ENCODE results near the gene CSRP2. TPM values are rescaled to one million over a fixed set of nuclear protein-coding genes. Genes with fewer than 3 reads are reported as not detected.
A peak's percentile ranks its signal among the peaks of the same experiment; 100 is the strongest.

The CSRP2 gene
- total RNA-seq, 2 experiments from 2014 or later = 1.8 to 2.0 TPM

DNA sequence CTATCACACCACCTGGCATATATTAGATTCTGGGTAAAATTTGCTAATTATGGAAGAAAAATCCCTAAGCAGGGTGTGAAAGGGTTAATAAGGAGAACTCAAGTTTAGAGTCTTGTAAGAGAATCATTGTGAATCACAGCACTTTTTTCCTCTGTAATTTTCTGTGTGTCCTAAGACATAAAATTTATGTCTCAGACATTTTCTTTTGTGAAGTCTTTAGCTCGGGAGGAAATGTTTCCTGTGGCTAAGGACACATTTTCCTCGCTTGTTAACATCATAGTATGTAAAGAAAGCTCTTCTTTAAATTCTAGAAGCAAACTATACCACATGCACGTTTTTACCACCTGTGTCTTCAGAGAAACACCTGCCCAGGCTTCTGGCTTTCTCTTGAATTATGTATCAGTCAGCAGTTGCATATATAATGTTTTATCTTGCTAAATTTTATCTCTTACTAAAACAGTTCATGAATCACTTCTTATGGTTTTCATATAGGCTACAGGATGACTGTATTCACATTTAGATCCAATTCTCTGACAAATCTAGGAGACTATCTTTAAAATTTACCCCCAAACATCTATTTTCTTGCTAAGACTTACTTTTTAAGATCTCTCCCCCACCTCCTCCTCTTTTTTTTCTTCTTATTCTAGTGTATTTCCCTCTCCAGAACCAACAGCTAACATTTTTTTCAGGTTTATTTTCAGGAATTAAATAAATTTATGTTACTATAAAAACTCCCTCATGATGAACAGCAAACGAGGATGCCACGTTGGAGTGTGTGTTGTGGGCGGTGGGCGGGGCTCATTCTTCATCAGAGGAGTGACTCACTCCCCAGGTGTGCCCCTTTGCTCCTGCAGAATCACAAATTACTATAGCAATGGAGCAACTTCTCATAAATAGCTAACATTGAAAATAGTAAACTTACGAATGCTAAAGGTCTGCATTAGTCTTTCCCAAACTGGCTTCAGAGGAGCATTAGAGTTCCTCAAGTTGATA, 11.6 kb upstream of the CSRP2 start:
- CTCF ChIA-PET = interaction anchor here (1.0 to 1.3 kb wide), 3 partner anchors 13 to 120 kb away, joined by 3 to 4 read pairs (median 3); no protein-coding TSS in a partner anchor
- POLR2A ChIA-PET = interaction anchor here (0.6 kb wide), 1 partner anchor 421 kb away, joined by 4 read pairs; no protein-coding TSS in a partner anchor
- H3K4me1 Mint-ChIP-seq = peaks cover 18% of the 10 kb centered on the region
- H3K27me3 Mint-ChIP-seq = peaks cover 6% of the 10 kb centered on the region
- H3K36me3 Mint-ChIP-seq (ENCODE audit: low read depth) = no peaks in the 10 kb centered on the region
- intact Hi-C loops (cut with DNase I, micrococcal nuclease) = loop anchor here in 1 of 2 experiments (1.0 kb wide), 1 partner anchor 11 kb away; the partner anchor contains the start of gene CSRP2
- peak; percentile 78 for ATAC-seq
- no peaks in the 10 kb centered on the region for H3K9me3 Mint-ChIP-seq (ENCODE audit: low read depth)
- H3K4me3 Mint-ChIP-seq = no peak overlapping the region
- DNase-seq = peak; percentile 84
- peak overlapping the region; percentile 74 for H3K27ac Mint-ChIP-seq

DNA sequence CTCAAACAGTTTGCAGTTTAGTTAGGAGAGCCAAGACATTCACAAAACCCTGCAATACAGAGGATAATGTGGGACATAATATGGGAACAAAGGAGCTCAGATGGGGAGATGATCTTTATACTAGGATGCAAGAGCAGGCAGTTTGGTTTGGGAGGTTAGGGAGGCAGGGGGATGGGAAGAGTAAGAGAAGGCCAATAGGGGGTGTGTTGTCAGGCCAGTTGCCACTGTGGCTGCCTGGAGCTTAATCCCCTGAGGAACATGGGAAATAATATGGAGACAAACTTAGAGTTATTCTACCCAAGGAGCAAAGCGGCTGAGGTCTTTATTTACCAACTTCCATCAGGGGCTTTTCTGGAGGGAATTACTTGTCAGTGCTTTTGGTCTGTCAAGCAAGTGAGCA, 10.0 kb upstream of the CSRP2 start:
- H3K4me1 Mint-ChIP-seq = peaks cover 18% of the 10 kb centered on the region
- H3K27ac Mint-ChIP-seq = no peak overlapping the region
- peaks cover 6% of the 10 kb centered on the region for H3K27me3 Mint-ChIP-seq
- no peaks in the 10 kb centered on the region for H3K9me3 Mint-ChIP-seq (ENCODE audit: low read depth)
- ChIA-PET CTCF (no interaction called here), POLR2A (no interaction called here)
- H3K36me3 Mint-ChIP-seq (ENCODE audit: low read depth) = no peaks in the 10 kb centered on the region
- intact Hi-C loops (cut with DNase I, micrococcal nuclease) = no loop called here
- ATAC-seq = no peak
- no peak for DNase-seq
- no peak overlapping the region for H3K4me3 Mint-ChIP-seq

DNA sequence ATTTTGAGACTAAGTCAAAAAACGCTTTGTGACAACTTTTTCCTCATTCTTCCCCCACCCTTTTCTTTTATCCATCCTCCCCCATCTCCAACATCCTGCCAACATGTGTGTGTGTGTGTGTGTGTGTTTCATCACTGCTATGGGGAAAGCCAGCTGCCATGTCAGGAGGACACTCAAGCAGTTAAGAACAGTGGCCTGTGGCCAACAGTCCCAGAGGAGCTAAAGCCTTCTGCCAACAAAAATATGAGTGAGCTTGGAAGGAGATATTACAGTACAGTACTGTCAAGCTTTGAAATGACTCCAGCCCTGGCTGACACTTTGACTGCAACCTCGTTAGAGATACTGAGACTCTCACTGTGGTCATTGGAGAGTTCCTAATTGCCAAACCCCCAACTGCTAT, 5.0 kb upstream of the CSRP2 start:
- Mint-ChIP-seq H3K4me3 (no peak overlapping the region), H3K9me3 (ENCODE audit: low read depth) (no peaks in the 10 kb centered on the region), H3K4me1 (peaks cover 3% of the 10 kb centered on the region), H3K27ac (no peak overlapping the region), H3K27me3 (peaks cover 13% of the 10 kb centered on the region), H3K36me3 (ENCODE audit: low read depth) (no peaks in the 10 kb centered on the region)
- intact Hi-C loops (cut with DNase I, micrococcal nuclease) = no loop called here
- POLR2A ChIA-PET = no interaction called here
- CTCF ChIA-PET = interaction anchor here (0.6 to 0.9 kb wide), 2 partner anchors 17 to 49 kb away, joined by 3 read pairs; no protein-coding TSS in a partner anchor
- ATAC-seq (no peak), DNase-seq (no peak)

DNA sequence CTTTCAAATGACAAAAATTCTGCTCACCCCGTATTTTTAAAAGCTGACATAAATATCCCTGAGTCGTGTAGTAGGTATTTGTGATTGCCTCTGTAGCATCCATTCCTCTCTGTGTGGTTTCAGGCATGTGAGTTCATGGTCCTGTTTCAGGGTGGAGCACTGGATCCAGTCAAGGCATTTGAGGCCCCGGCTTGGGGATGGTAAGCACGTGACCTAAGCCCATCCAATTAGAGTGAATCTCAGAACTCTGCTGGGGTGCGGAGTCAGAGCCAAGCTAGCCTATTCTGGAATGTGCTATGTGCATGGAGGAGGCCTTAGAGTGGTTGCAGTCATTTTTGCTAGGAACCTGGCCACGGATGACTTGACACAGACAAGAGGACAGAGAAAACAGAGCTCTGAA, 4.3 kb upstream of the CSRP2 start:
- ChIA-PET POLR2A (no interaction called here), CTCF (interaction anchor here (0.9 kb wide), 1 partner anchor 16 kb away, joined by 3 read pairs; no protein-coding TSS in a partner anchor)
- H3K36me3 Mint-ChIP-seq (ENCODE audit: low read depth) = no peaks in the 10 kb centered on the region
- H3K9me3 Mint-ChIP-seq (ENCODE audit: low read depth) = no peaks in the 10 kb centered on the region
- H3K4me3 Mint-ChIP-seq = no peak overlapping the region
- peaks cover 6% of the 10 kb centered on the region for H3K4me1 Mint-ChIP-seq
- intact Hi-C loops (cut with DNase I, micrococcal nuclease) = no loop called here
- DNase-seq = no peak
- peaks cover 16% of the 10 kb centered on the region for H3K27me3 Mint-ChIP-seq
- no peak for ATAC-seq
- no peak overlapping the region for H3K27ac Mint-ChIP-seq

DNA sequence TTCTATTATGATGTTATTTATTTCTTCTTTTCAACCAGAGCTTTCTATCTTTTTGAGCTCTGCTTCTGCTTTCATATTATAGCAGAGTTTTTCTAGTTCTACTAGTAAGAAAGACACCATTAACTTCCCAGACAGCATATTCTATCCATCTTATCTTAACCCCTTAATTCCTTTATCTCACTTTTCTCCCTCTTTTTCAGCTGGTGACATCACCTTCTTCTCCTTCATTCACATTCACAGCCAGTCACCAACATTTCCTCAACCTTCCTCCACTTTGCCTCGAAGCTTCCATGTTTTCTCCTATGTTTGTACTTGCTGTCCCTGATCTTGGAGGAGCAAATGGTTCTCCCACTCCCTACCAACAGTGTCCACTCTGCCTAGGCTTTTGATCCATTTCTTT, 3.5 kb upstream of the CSRP2 start:
- no peaks in the 10 kb centered on the region for H3K9me3 Mint-ChIP-seq (ENCODE audit: low read depth)
- peaks cover 22% of the 10 kb centered on the region for H3K27me3 Mint-ChIP-seq
- intact Hi-C loops (cut with DNase I, micrococcal nuclease) = no loop called here
- H3K27ac Mint-ChIP-seq = no peak overlapping the region
- DNase-seq (no peak), ATAC-seq (no peak)
- H3K36me3 Mint-ChIP-seq (ENCODE audit: low read depth) = no peaks in the 10 kb centered on the region
- ChIA-PET POLR2A (no interaction called here), CTCF (interaction anchor here (0.6 to 1.2 kb wide), 3 partner anchors 69 to 906 kb away, joined by 3 read pairs; no protein-coding TSS in a partner anchor)
- H3K4me1 Mint-ChIP-seq = peaks cover 13% of the 10 kb centered on the region
- no peak overlapping the region for H3K4me3 Mint-ChIP-seq

DNA sequence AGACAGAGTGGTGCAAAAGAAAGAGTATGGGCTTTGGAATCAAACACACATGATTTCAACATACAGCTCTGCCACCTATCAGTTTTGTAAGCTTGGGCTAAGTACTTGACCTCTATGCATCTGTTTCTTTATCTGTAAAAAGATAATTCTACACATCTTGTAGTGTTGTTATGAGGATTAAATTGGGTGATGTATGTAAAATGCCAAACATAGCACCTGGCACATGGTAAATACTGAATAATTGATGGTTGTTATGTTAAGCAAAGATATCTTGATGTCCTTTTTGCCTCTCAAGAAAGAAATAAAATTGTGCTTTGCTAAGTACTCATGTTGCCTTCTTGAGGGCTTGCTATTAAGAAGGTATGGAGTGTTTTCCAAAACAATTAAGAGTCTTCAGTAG, 2.3 kb upstream of the CSRP2 start:
- peaks cover 26% of the 10 kb centered on the region for H3K27me3 Mint-ChIP-seq
- ChIA-PET POLR2A (no interaction called here), CTCF (interaction anchor here (0.6 kb wide), 1 partner anchor 11 kb away, joined by 3 read pairs; no protein-coding TSS in a partner anchor)
- intact Hi-C loops (cut with DNase I, micrococcal nuclease) = no loop called here
- no peak for DNase-seq
- peaks cover 14% of the 10 kb centered on the region for H3K4me1 Mint-ChIP-seq
- no peak overlapping the region for H3K27ac Mint-ChIP-seq
- H3K36me3 Mint-ChIP-seq (ENCODE audit: low read depth) = no peaks in the 10 kb centered on the region
- no peak for ATAC-seq
- H3K4me3 Mint-ChIP-seq = no peak overlapping the region
- no peaks in the 10 kb centered on the region for H3K9me3 Mint-ChIP-seq (ENCODE audit: low read depth)

DNA sequence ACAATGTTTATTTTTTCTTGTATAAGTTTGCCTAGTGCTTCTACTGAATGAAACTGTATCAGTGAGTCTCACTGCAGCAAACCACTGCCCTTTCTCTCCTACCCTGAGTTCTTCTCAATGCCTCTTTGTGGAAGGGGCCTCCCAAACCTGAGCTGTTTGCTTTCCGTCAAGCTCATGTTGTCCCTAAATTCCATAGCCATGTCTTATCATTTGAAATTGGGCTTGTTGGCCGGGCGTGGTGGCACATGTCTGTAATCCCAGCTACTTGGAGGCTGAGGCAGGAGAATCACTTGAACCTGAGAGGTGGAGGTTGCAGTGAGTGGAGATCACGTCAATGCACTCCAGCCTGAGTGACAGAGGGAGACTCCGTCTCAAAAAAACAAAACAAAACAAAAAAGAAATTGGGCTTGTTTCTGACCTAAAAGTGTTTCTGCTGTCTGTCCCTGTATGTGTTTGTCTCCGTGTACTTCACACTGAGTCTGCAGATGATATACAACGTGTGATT, 1.8 kb upstream of the CSRP2 start:
- ChIA-PET POLR2A (no interaction called here), CTCF (interaction anchor here (0.6 kb wide), 1 partner anchor 10 kb away, joined by 3 read pairs; no protein-coding TSS in a partner anchor)
- no peak overlapping the region for H3K4me3 Mint-ChIP-seq
- no peak for DNase-seq
- H3K27ac Mint-ChIP-seq = no peak overlapping the region
- peaks cover 28% of the 10 kb centered on the region for H3K27me3 Mint-ChIP-seq
- no peaks in the 10 kb centered on the region for H3K9me3 Mint-ChIP-seq (ENCODE audit: low read depth)
- peaks cover 14% of the 10 kb centered on the region for H3K4me1 Mint-ChIP-seq
- no peaks in the 10 kb centered on the region for H3K36me3 Mint-ChIP-seq (ENCODE audit: low read depth)
- intact Hi-C loops (cut with DNase I, micrococcal nuclease) = no loop called here
- no peak for ATAC-seq

DNA sequence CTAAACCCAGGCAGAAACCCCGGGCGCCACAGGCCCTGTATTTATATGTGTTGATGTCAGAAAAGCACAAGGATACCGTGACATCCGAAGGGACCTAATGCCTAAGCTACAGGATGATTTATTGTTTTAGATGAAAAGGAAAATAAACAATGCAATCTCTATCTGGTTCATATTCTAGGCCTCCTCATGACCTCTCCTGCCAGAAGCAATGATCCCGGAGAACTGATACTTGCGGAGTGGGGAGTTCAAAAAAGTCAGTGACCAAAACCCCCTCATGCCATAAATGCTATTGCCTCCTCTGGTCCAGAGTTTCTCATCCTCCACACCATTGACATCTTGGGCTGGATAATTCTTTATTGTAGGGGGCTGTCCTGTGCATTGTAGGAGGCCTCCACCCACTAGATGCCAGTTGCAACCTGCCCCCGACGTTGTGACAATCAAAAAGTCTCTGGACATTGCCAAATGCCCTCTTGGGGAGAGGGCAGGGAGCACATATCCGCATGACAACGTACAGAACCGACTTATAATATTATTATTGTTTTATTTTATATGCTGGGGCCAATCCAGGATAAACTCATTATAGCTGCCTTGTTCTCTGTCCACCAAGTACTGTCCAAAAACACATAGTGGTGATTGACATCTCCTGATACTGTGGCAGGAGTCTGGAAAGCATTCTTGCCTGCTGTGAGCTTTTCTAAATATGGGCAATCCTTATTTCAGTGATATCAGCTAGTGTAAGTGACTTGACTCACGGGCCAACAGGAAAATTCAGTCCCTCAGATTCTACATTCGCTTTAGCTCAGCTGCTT, 1.1 kb upstream of the CSRP2 start:
- Mint-ChIP-seq H3K36me3 (ENCODE audit: low read depth) (no peaks in the 10 kb centered on the region), H3K9me3 (ENCODE audit: low read depth) (no peaks in the 10 kb centered on the region), H3K27ac (no peak overlapping the region), H3K4me1 (peaks cover 14% of the 10 kb centered on the region), H3K27me3 (peaks cover 32% of the 10 kb centered on the region), H3K4me3 (peak overlapping the region; percentile 76)
- POLR2A ChIA-PET = no interaction called here
- intact Hi-C loops (cut with DNase I, micrococcal nuclease) = loop anchor here (1.0 to 10.0 kb wide), 5 partner anchors 10 to 321 kb away; partner anchors contain the start of genes OSBPL8 (in 1 of the 2) and ZDHHC17 (in 1 of the 2)
- CTCF ChIA-PET = interaction anchor here (1.0 kb wide), 1 partner anchor 131 kb away, joined by 3 read pairs; no protein-coding TSS in a partner anchor
- ATAC-seq = no peak
- peak; percentile 13 for DNase-seq

DNA sequence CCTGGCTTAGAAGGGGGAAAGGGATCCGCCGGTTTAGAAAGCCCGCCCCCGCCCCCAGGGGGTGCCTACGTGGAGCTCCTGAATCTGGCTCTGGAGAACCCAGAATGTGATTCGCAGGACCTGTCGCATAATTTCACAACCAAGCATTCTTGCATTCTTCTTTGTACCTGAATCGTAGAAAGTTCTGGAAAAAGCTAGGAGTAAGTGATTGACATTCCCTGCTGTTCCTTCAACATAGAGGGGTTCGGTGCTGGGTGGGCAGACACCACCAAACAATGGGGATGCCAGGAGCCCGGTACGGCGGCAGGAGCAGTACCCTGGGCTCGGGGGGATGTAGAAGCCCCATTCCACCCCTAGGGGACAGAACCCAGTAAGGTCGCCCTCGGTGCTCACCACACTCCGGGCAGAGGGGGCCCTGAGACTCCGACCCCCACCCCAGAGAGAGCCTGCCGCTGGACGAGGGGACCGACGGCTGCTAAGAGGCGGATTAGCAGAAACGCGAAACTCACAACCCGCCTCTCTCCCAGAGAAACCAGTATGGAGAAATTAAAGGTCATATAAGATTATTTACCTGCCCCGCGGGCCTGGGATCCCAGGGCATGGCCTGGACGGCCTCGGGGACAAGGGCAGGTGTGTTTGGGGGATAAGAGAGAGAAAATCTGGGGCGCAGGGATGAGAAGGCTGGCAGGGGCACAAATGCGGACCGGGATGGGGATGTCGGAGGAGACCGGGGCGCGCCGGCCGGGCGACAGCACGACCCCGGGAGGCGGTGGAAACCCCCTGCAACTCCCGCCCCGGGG, 520 bp downstream of the CSRP2 start:
- Mint-ChIP-seq H3K36me3 (ENCODE audit: low read depth) (no peaks in the 10 kb centered on the region), H3K27ac (no peak overlapping the region), H3K4me1 (peaks cover 14% of the 10 kb centered on the region), H3K9me3 (ENCODE audit: low read depth) (no peaks in the 10 kb centered on the region), H3K27me3 (peaks cover 42% of the 10 kb centered on the region), H3K4me3 (peak overlapping the region; percentile 76)
- peak; percentile 29 for DNase-seq
- intact Hi-C loops (cut with DNase I, micrococcal nuclease) = loop anchor here (2.0 to 10.0 kb wide), 4 partner anchors 113 to 319 kb away; partner anchors contain the start of genes OSBPL8 (in 1 of the 2) and ZDHHC17 (in 1 of the 2)
- ATAC-seq = peak; percentile 48
- ChIA-PET POLR2A (no interaction called here), CTCF (interaction anchor here (0.6 to 0.8 kb wide), 4 partner anchors 12 to 99 kb away, joined by 3 to 4 read pairs (median 3); no protein-coding TSS in a partner anchor)

DNA sequence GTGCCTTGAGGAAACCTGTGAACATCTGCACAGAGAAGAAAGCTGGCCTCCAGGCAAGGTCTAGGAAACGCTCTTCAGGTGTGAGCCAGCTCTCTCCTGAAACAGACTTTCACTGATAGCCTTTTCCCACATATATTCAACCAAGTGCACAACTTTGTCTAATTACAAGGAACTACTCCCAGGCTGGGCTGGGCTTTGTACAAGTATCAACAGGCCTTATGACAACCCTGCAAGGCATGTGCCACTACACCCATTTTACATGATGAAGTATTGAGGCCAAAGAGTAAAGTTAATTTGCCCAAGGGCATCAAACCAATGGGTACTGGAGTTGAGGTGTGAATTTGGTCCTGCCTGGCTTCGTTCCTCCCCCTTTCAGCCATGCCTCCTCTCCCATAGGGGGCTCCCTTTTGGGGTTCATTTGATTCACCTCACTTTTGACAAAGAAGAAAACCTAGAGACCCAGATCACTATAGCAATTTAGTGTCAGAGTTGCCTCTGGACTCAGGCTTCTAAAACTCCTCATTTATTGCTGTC, 2.1 kb downstream of the CSRP2 start:
- Mint-ChIP-seq H3K4me3 (no peak overlapping the region), H3K4me1 (peaks cover 14% of the 10 kb centered on the region), H3K36me3 (ENCODE audit: low read depth) (no peaks in the 10 kb centered on the region), H3K9me3 (ENCODE audit: low read depth) (no peaks in the 10 kb centered on the region), H3K27ac (no peak overlapping the region), H3K27me3 (peaks cover 41% of the 10 kb centered on the region)
- CTCF ChIA-PET = no interaction called here
- intact Hi-C loops (cut with DNase I, micrococcal nuclease) = loop anchor here (5.0 to 10.0 kb wide), 2 partner anchors 138 to 254 kb away; no protein-coding TSS in a partner anchor
- ATAC-seq (no peak), DNase-seq (no peak)
- POLR2A ChIA-PET = no interaction called here

All from activated CD4-positive, alpha-beta T cell treated with anti-CD3 and anti-CD28 coated beads for 36 hours (primary cell).